Stimulated activated memory B cell treated with anti-CD40 and anti-IgM and Interleukin-4, amounts not matched to agents 10 μg/mL and 1 μg/mL and 100 μg/mL, for 72 hours (primary cell): ENCODE results near the gene LGALS4.
"Not testable (repeated sequence)": the region's sequence is repeated elsewhere in the genome, so short reads cannot be mapped to it uniquely, and the experiment has no call there.

Source experiments
- ATAC-seq: fragments of 150-1000 bp; cut with Tn5 transposase; 2 replicates; pipeline ENCODE4 v1.10.0; 2021
- H3K27ac Mint-ChIP-seq: one replicate; pipeline ENCODE4 v1.8.0; 2022; ENCODE audit warnings: mild to moderate bottlenecking, mixed read lengths
- H3K27me3 Mint-ChIP-seq: one replicate; pipeline ENCODE4 v1.8.0; 2022; ENCODE audit warnings: mixed read lengths
- H3K36me3 Mint-ChIP-seq: one replicate; pipeline ENCODE4 v1.8.0; 2022; ENCODE audit warnings: mixed read lengths
- H3K4me1 Mint-ChIP-seq: one replicate; pipeline ENCODE4 v1.8.0; 2022; ENCODE audit warnings: mixed read lengths
- H3K4me3 Mint-ChIP-seq: one replicate; pipeline ENCODE4 v1.8.0; 2022; ENCODE audit warnings: mild to moderate bottlenecking, moderate library complexity, mixed read lengths
- H3K9me3 Mint-ChIP-seq: one replicate; pipeline ENCODE4 v1.8.0; 2022; ENCODE audit warnings: mixed read lengths

LGALS4 gene

GRCh38 chr19:38799104-38799503, 13.6 kb downstream of the LGALS4 start:
- Mint-ChIP-seq H3K9me3 (no peaks in the 10 kb centered on the region), H3K4me1 (no peaks in the 10 kb centered on the region), H3K4me3 (no peak overlapping the region), H3K27ac (no peak overlapping the region), H3K36me3 (no peaks in the 10 kb centered on the region), H3K27me3 (no peaks in the 10 kb centered on the region)
- ATAC-seq: no peak

- H3K36me3 Mint-ChIP-seq, H3K4me3 Mint-ChIP-seq, H3K27ac Mint-ChIP-seq, H3K27me3 Mint-ChIP-seq, H3K4me1 Mint-ChIP-seq, H3K9me3 Mint-ChIP-seq, ATAC-seq: not testable (repeated sequence)
Measured at GRCh38 chr19:38797781-38798180, 15.0 kb downstream of the LGALS4 start.

- Mint-ChIP-seq H3K4me1 (no peaks in the 10 kb centered on the region), H3K4me3 (no peak overlapping the region), H3K27me3 (no peaks in the 10 kb centered on the region), H3K36me3 (no peaks in the 10 kb centered on the region), H3K27ac (no peak overlapping the region), H3K9me3 (no peaks in the 10 kb centered on the region)
- ATAC-seq: no peak
Measured at GRCh38 chr19:38796154-38796553, 16.6 kb downstream of the LGALS4 start.

- no peaks in the 10 kb centered on the region for H3K4me1 Mint-ChIP-seq
- H3K4me3 Mint-ChIP-seq: no peak overlapping the region
- no peak for ATAC-seq
- H3K36me3 Mint-ChIP-seq: no peaks in the 10 kb centered on the region
- H3K27me3 Mint-ChIP-seq: no peaks in the 10 kb centered on the region
- no peaks in the 10 kb centered on the region for H3K9me3 Mint-ChIP-seq
- no peak overlapping the region for H3K27ac Mint-ChIP-seq
Measured at GRCh38 chr19:38795549-38795948, 17.2 kb downstream of the LGALS4 start.

DNA sequence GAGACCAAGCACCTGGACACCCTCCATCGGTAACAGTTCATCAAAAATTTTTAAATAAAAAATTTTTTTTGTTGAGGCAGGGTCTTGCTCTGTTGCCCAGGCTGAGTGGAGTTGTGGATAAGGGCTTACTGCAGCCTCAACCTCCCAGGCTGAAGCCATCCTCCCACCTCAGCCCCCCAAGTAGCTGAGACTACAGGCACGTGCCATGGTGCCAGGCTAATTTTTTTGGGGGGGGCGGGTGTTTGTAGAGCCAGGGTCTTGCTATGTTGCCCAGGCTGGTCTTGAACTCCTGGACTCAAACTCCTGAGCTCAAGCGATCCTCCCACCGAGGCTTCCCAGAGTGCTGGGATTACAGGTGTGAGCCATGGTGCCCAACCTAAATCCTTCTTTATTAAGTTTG, 19.1 kb downstream of the LGALS4 start:
- no peaks in the 10 kb centered on the region for H3K9me3 Mint-ChIP-seq
- no peaks in the 10 kb centered on the region for H3K36me3 Mint-ChIP-seq
- no peaks in the 10 kb centered on the region for H3K27me3 Mint-ChIP-seq
- H3K4me3 Mint-ChIP-seq: no peak overlapping the region
- no peak overlapping the region for H3K27ac Mint-ChIP-seq
- no peak for ATAC-seq
- no peaks in the 10 kb centered on the region for H3K4me1 Mint-ChIP-seq

DNA sequence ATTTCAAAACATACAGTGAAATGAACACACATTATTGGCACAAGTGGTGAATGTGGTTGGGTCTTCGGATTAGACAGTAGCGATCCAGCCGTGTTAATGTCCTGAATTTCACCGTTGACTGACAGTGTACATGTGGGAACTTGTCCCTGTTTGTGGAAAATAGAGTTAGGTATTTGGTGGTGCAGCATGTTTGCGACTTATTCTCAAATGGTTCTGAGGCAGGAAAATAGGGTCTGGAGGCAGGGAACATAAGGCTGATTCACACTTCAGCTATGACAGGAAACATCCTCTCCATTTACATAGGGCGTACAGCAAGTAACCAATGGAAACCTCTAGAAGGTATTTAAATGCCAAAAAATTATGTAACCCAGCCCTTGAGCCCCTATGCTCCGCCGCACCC, 19.6 kb downstream of the LGALS4 start:
- H3K9me3 Mint-ChIP-seq: no peaks in the 10 kb centered on the region
- peak overlapping the region; percentile 12 for H3K4me3 Mint-ChIP-seq
- H3K4me1 Mint-ChIP-seq: no peaks in the 10 kb centered on the region
- ATAC-seq: no peak
- H3K36me3 Mint-ChIP-seq: no peaks in the 10 kb centered on the region
- H3K27ac Mint-ChIP-seq: no peak overlapping the region
- H3K27me3 Mint-ChIP-seq: no peaks in the 10 kb centered on the region

- Mint-ChIP-seq H3K27ac (no peak overlapping the region), H3K36me3 (no peaks in the 10 kb centered on the region), H3K27me3 (no peaks in the 10 kb centered on the region), H3K9me3 (no peaks in the 10 kb centered on the region), H3K4me1 (no peaks in the 10 kb centered on the region), H3K4me3 (peak overlapping the region; percentile 72)
- ATAC-seq: peak; percentile 44
Measured at GRCh38 chr19:38792250-38793111, 20.3 kb downstream of the LGALS4 start.

DNA sequence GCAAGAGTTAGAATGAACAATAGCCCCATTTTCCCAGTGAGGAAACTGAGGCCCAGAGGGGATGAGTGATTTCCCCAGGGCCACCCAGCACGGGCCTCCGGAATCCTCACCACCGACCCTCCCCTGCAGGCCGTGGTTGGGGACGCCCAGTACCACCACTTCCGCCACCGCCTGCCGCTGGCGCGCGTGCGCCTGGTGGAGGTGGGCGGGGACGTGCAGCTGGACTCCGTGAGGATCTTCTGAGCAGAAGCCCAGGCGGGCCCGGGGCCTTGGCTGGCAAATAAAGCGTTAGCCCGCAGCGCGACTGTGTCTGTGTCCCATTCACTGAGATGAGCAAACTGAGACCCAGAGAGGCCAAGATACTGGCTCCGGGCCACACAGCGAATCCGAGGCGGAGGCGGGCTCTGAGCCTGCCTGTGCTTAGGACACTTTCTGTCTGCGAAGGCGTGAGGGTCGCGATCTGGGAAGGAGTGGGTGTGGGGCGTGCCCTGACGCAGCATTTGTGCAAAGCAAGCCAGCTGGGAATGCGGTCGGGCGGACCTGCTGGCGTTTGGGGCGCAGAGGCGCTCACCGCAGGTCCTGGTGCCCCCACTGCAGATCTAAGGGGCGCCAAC, 21.2 kb downstream of the LGALS4 start:
- not testable (repeated sequence) for H3K27me3 Mint-ChIP-seq, H3K27ac Mint-ChIP-seq, H3K9me3 Mint-ChIP-seq, H3K4me3 Mint-ChIP-seq, H3K4me1 Mint-ChIP-seq, H3K36me3 Mint-ChIP-seq
- ATAC-seq: peak; percentile 88

DNA sequence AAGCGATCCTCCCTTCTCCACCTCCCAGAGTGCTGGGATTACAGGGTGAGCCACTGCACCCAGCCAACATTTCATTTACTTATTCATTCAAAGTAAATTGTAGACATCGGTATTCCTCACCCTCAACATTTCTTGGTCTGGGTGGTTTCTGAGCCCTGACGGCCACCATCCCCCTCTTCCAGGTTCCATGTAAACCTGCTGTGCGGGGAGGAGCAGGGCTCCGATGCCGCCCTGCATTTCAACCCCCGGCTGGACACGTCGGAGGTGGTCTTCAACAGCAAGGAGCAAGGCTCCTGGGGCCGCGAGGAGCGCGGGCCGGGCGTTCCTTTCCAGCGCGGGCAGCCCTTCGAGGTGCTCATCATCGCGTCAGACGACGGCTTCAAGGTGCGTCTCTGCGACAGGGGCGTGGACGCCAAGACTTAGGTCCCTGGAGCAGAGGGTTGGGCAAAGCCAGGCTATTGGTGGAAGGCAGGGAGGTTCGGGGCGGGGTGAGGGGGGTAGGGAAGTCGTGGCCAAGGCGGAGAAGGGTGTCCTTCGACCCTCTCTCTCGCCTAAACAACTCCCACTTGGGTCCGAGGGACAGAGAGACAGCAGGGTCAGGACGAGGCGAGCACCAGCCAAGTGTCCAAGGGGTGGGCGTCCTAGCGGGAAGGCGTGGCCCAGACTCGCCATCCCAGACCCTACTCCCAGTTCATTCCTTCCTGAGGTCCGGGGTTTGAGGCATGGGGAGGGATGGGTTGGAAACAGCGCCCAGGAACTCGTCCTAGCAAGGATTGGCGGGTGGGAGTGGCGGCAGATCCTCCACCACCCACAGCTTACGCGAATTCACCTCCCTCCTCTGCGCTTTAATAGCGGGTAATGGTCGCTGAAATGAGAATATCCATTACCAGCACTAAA, 22.0 kb downstream of the LGALS4 start:
- not testable (repeated sequence) for H3K36me3 Mint-ChIP-seq, H3K9me3 Mint-ChIP-seq, H3K27ac Mint-ChIP-seq, H3K4me1 Mint-ChIP-seq, H3K27me3 Mint-ChIP-seq, H3K4me3 Mint-ChIP-seq, ATAC-seq

DNA sequence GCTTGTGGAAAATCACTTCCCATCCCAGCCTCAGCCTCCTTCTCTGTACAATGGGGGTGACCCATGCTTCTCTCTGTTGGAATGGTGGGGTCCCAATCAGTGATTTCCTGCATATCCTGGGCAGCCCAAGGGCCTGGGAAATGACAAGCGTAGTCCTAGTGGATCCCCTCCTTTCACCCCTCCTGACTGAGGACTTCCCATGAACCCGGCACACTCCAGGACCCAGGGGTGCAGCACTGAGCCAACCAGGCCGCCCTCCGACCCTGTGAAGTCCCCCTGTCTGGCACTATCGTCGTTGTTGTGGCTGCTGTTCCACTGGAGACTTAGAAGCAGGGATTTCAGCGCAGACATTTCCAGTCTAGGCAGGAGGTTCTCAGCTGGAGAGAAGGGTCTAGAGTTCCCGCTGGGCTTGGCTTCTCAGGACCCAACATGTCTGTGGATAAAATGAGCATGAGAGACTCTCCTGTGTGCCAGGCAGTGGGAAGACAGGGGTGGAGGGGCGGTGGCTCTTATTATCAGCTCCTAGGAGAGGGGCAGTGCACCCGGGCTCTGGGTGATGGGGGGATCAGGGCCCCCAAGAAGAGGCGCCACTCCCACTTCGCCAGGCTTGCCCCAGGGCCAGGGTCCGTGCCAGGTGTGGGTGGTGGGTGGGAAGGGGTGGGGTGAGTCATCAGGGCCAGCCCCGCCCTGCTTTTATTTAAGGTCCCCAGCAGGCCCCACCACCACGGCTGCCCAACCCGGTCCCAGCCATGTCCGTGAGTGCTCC, 24.1 kb downstream of the LGALS4 start, which contains the start of gene LGALS7B:
LGALS7B (plus strand) TSS at position 723 of the 766 bp plus-strand sequence; CDS start at position 750, 27 bp downstream.
- peak; percentile 5 for ATAC-seq
- Mint-ChIP-seq H3K27ac (no peak within 1 kb of the TSS), H3K36me3 (no peaks in the 10 kb centered on the region), H3K4me3 (no peak within 1 kb of the TSS), H3K4me1 (no peaks in the 10 kb centered on the region), H3K27me3 (no peaks in the 10 kb centered on the region), H3K9me3 (no peaks in the 10 kb centered on the region)

GRCh38 chr19:38786572-38787265, 26.0 kb downstream of the LGALS4 start:
- ATAC-seq: no peak
- H3K27me3 Mint-ChIP-seq: no peaks in the 10 kb centered on the region
- H3K9me3 Mint-ChIP-seq: no peaks in the 10 kb centered on the region
- H3K4me1 Mint-ChIP-seq: no peaks in the 10 kb centered on the region
- H3K4me3 Mint-ChIP-seq: no peak overlapping the region
- H3K36me3 Mint-ChIP-seq: no peaks in the 10 kb centered on the region
- H3K27ac Mint-ChIP-seq: no peak overlapping the region

GRCh38 chr19:38786061-38786460, 26.7 kb downstream of the LGALS4 start:
- not testable (repeated sequence) for H3K4me1 Mint-ChIP-seq, H3K9me3 Mint-ChIP-seq, H3K27ac Mint-ChIP-seq, ATAC-seq, H3K36me3 Mint-ChIP-seq, H3K27me3 Mint-ChIP-seq, H3K4me3 Mint-ChIP-seq

DNA sequence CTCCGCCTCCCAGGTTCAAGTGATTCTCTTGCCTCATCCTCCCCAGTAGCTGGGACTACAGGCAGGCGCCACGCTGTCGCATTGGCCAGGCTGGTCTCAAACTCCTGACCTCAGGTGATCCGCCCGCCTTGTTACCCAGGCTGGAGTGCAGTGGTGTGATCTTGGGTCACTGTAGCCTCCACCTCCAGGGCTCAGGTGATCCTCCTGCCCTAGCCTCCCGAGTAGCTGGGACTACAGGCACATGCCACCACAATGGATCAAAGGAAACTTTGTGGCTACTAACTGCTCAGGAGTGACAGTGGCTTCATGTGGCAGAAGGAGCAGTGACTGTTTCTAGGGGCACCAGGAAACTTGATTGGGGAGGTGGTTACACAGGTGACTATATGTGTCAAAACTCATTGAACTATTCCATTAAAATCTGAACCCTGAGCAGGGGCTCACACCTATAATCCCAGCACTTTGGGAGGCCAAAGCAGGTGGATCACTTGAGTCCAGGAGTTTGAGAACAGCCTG, 27.5 kb downstream of the LGALS4 start:
- no peaks in the 10 kb centered on the region for H3K36me3 Mint-ChIP-seq
- H3K27me3 Mint-ChIP-seq: no peaks in the 10 kb centered on the region
- no peaks in the 10 kb centered on the region for H3K4me1 Mint-ChIP-seq
- no peak for ATAC-seq
- no peak overlapping the region for H3K4me3 Mint-ChIP-seq
- H3K9me3 Mint-ChIP-seq: no peaks in the 10 kb centered on the region
- H3K27ac Mint-ChIP-seq: no peak overlapping the region

- no peak overlapping the region for H3K27ac Mint-ChIP-seq
- H3K36me3 Mint-ChIP-seq: no peaks in the 10 kb centered on the region
- H3K4me3 Mint-ChIP-seq: no peak overlapping the region
- peaks cover under 1% of the 10 kb centered on the region for H3K27me3 Mint-ChIP-seq
- H3K4me1 Mint-ChIP-seq: no peaks in the 10 kb centered on the region
- ATAC-seq: no peak
- no peaks in the 10 kb centered on the region for H3K9me3 Mint-ChIP-seq
Measured at GRCh38 chr19:38784224-38784623, 28.5 kb downstream of the LGALS4 start.
